HG02840 (cell line): ENCODE measurements around the gene ALMS1.
A peak's percentile ranks its signal among the peaks of the same experiment; 100 is the strongest.
"Not testable (repeated sequence)": the region's sequence is repeated elsewhere in the genome, so short reads cannot be mapped to it uniquely, and the experiment has no call there.

Source experiments
- ATAC-seq: cut with Tn5 transposase; IDR thresholded peaks from one replicate; pipeline ENCODE4 v1.9.1; 2021; ENCODE audit warnings: mild to moderate bottlenecking, moderate library complexity, moderate number of reproducible peaks; ENCODE audit not compliant: unreplicated experiment, low FRiP score

Gene ALMS1

GRCh38 chr2:73604589-73604988 is 219.0 kb downstream of the ALMS1 start:
- ATAC-seq, result not testable (repeated sequence)

GRCh38 chr2:73610111-73610510 is 224.5 kb downstream of the ALMS1 start:
- ATAC-seq, result no peak

GRCh38 chr2:73611193-73611592 is 225.6 kb downstream of the ALMS1 start:
- no peak for ATAC-seq

GRCh38 chr2:73611867-73612266 is 226.2 kb downstream of the ALMS1 start:
- no peak for ATAC-seq

DNA sequence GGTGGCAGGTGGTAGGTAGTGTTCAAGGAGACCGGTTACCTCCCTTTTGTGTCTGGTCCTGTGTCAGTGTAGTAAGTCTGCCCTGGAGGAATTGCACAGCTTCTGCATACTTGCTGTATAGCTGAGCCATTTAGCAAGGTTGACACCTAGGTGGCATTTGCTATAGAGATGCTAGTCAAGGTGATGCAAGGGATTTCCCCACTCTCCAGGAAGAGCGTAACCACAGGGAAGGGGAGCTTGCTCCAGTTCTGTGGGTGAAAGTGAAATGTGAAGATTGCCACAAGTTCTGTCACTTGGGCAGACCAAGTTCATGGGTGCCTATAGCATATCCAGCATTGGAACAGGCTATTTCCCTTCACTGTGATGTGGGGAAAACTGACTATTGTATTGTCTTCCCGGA is 228.5 kb downstream of the ALMS1 start:
- no peak for ATAC-seq

DNA sequence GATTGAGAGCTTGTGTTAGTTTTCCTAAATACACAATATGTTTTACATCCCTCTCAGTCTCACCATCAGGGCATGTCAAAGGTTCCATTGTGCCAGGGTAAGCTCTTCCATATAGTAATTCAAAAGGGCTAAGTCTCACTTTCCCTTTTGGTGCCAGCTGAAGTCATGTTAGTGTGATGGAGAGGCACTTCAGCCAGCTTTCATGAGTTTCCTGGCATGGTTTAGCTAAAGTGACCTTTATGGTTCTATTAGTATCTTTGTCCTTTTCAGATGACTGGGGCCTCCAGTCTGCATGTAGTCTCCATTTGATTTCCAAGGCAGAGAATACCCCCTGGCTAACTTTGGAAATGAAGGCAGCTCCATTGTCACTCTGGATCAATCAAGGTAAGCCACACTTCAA is 229.4 kb downstream of the ALMS1 start:
- ATAC-seq, result no peak

GRCh38 chr2:73619925-73620324 is 234.3 kb downstream of the ALMS1 start:
- ATAC-seq, result not testable (repeated sequence)

GRCh38 chr2:73624036-73624435 is 238.4 kb downstream of the ALMS1 start:
- not testable (repeated sequence) for ATAC-seq

DNA sequence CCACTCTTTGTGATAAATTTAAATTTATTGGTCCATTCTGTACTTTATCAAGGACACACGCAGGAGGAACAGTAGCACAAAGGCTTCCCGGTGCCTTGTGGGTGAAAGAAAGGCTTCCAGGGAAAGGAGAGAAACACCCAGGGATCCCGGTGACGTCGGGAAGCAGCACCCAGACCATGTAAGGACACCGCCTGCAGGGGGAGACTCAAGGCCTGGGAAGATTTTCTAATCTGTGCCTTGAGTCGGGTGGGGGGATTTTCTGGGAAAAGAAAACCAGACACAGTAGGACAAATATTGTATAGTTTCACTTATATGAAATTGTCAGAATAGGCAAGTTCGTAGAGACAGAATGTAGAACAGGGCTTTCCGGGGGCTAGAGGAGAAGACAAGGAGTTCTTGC is 239.0 kb downstream of the ALMS1 start:
- ATAC-seq, result not testable (repeated sequence)

GRCh38 chr2:73626237-73626636 is 240.6 kb downstream of the ALMS1 start:
- ATAC-seq, result not testable (repeated sequence)

DNA sequence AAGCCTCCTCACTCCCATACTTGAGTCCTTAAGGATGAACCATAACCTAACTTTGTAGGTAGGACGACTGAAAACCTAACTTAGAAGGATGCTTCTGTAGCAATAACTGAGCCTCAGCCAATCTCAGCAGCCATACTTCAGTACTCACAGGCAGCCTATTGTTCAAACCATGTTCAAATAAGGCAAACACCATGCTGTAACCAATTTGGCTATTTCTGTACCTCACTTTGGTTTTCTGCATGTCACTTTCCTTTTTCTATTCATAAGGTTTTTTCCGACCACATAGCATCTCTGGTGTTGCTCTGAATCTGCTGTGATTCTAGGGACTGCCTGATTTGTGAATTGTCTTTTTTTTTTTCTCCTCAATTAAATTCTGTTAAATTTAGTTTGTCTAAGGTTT is 242.9 kb downstream of the ALMS1 start:
- ATAC-seq, result peak; percentile 53

DNA sequence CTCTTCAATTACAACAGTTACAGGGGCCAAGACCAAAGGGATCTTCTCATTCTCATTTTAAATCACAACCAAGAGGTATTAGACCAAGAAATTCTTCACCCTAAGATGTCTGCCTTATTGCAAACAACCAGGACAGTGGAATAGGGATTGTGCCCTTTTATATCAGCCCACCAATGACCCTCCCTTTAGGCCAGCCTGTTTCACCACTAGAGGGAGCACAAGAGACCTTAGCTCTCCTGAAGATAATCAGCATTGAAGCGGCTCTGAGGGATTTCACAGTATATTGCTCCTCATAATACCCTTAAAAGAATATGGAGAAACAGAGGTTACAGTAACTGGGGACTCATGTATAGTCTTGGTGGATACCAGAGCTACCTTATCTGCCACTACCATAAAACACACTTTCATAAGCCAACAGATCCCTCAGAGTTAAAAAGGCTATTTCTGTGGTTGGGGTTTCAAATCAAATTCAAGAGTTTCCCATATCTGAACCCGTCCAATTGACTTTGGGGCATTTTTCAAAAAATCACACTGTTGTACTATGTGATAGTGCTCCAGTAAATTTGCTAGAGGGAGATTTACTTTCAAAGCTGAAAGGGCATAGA is 245.1 kb downstream of the ALMS1 start:
- ATAC-seq, result not testable (repeated sequence)

GRCh38 chr2:73636977-73637376 is 251.3 kb downstream of the ALMS1 start:
- not testable (repeated sequence) for ATAC-seq

- ATAC-seq, result no peak
Observed at GRCh38 chr2:73638429-73638828, 252.8 kb downstream of the ALMS1 start.

DNA sequence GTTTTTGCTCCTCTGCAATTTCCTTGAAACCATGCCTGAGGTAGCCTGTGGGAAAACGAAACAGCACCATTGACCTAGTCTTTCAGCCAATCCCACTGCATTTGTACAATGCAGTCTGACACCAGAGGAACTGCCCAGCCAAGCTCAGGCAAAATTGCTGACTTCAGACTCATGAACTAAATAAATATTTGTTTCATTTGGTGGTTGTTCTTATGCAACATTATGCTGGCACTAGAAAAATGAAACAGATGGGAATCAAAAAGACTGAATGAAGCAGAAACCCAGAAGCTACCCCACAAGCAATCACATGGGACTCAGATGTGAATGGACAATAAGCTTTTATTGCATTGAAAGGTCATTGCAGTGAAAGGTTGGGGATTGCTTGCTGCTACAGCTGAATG is 254.9 kb downstream of the ALMS1 start:
- ATAC-seq, result no peak

DNA sequence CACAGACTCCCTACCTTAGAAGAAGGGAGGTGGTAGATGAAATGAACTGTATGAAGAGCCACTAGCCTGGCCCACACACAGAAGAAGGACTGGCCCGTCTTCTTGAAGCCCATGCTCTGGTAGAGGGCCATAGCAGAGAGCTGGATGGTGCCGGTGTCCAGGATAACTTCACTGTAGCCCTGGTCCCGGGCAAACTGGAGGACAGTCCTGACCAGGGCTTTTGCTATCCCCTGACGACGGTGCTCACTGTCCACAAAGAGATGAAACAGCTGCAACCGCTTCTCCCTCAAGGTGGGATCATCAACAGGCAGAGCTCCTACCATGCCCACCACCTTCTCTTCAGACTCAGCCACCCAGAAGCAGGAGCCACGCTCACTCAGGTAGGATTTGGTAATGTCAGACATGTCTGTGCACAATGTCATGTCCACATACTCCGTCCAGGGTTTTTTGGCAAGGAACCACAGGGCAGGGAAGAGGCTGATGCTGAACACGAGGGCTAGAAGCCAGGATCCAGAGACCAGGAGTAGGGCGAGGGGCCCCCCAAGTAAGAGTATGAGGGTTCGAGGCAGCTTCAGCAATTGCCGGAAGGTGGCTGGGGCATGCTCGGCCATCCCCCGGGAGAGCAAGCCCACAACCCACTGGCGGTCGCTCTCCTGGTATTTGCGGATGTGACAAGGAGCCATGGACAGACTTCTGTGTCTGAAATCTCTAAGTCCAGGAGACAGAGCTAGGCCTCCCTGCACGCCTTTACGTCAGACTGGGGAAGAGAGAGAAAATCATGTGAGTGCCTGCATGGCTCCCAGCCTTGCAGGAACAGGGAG is 255.5 kb downstream of the ALMS1 start:
- ATAC-seq, result no peak

- no peak for ATAC-seq
Observed at GRCh38 chr2:73641767-73642062, 256.1 kb downstream of the ALMS1 start.

DNA sequence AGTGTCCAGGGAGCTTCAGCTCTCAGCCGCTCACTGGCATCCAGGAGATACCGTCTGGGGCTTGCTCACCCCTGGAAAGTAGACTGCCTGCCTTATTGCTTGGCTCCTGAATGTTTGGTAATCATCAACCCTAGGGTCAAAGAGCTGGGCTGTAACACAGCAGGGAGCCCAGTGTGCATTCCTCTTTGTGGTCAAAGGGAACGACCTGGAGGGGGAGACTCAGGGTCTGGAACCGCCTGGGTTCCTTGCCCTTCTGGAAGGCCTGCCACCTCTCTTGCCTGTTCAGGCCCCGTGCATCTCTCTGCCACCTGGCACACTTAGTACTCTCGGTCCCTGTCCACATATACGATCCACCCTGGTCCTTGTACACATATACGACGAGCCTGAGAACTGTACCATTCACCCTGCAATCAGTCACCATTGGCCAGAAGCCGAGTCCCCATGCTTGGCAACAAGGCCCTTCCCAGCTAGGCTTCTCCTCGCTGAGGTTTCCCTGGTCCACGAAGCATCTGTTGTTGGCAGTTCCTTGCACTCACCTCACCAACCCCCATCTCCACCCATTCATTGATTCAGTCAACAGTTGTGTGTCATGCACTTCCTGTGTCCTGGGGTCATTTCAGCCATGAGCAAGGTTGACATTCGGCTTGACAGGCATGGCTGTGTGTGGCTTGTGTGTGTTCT is 256.8 kb downstream of the ALMS1 start, which contains the start of gene NAT8:
TSS of gene NAT8 (minus strand) at position 85 of the 681 bp plus-strand sequence. CDS start 794 bp downstream, outside the sequence.
- no peak for ATAC-seq

DNA sequence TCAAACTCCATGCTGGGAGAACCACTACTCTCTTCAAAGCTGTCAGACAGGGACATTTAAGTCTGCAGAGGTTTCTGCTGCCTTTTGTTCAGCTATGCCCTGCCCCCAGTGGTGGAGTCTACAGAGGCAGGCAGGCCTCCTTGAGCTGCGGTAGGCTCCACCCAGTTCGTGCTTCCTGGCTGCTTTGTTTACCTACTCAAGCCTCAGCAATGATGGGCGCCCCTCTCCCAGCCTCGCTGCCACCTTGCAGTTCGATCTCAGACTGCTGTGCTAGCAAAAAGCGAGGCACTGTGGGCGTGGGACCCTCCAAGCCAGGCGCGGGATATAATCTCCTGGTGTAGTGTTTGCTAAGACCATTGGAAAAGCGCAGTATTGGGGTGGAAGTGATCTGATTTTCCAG is 262.1 kb downstream of the ALMS1 start:
- not testable (repeated sequence) for ATAC-seq

DNA sequence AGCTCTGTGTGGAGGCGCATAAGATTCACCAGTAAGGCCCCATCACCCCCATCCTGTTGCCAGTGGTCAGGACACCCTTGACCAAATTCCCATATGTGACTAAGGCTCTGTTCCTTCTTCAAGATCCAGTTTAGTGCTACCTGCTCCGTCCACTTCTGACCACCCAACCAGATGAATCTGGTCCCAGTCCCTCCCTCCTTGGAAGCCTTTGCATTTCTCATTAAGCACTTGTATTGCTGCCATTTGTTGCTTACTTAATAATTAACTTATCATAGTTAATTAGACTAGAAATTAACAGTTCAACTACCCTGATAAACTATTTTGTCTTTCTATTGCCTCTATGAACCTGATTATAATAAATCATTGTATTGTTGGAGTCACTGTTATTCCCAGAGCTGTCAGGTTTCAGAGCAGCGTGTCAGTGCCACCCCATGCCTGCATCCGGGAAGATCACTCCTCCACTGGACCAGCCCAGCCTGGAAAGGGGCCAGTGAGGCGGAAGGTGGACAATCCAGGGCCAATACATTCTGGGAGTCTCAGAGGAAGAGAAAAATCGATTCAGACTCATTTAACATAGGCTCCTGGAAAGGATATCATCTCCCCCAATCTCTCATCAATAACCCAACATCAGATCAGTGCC is 266.1 kb downstream of the ALMS1 start:
- ATAC-seq, result no peak

DNA sequence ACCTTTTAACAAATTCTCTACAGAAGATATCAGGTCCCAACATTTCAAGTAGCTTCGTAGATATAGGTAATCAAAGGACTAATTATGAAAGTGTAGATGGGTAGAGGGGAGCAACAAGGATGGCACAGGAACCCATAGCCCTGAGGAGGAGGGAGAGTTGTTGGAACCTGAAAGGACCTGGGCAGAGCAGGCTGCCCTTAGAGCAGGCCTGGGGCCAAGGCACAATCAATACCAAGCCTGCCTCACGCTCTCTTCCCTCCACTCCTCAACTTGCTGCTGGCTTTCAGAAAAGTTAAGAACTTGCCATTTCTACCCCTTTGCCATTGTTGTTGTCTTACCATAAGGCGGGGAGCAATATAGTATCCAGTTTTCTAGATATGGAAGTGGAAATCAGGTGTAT is 266.7 kb downstream of the ALMS1 start:
- ATAC-seq, result no peak
